ENCODE measurements around the gene SETD3.

DNA sequence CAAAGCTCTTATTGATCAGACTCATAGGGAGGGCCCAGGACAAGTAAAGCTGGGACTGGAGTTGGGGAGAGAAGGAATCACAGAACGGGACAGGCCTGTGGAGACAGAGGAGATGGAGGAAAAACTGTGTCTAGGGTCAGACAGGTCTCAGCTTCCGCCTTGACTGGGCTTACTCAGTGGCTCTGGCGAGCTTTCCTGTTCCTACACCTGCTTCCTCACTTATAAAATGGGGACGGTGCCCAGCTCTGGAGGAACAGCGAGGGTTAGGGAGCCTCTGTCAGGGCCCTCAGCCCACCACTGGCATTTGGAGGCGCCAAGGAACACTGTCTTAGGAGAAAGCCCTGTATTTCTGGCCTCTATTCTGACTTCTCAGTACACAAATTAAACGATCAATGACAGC lies 34.7 kb downstream of the SETD3 start:
- TF ChIP-seq, protein P1, sequence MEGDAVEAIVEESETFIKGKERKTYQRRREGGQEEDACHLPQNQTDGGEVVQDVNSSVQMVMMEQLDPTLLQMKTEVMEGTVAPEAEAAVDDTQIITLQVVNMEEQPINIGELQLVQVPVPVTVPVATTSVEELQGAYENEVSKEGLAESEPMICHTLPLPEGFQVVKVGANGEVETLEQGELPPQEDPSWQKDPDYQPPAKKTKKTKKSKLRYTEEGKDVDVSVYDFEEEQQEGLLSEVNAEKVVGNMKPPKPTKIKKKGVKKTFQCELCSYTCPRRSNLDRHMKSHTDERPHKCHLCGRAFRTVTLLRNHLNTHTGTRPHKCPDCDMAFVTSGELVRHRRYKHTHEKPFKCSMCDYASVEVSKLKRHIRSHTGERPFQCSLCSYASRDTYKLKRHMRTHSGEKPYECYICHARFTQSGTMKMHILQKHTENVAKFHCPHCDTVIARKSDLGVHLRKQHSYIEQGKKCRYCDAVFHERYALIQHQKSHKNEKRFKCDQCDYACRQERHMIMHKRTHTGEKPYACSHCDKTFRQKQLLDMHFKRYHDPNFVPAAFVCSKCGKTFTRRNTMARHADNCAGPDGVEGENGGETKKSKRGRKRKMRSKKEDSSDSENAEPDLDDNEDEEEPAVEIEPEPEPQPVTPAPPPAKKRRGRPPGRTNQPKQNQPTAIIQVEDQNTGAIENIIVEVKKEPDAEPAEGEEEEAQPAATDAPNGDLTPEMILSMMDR (IDR thresholded peaks at IDR 0.05) = no peak
- TF ChIP-seq POLR2A (IDR thresholded peaks at IDR 0.05) = no peak
